Naive thymus-derived CD4-positive, alpha-beta T cell (primary cell): Measurements from ENCODE around the gene MFSD6. TPM values are rescaled to one million over a fixed set of nuclear protein-coding genes. Genes with fewer than 3 reads are reported as not detected.
"Not testable (repeated sequence)": the region's sequence is repeated elsewhere in the genome, so short reads cannot be mapped to it uniquely, and the experiment has no call there.

Source experiments
- ATAC-seq: fragments of 150-1000 bp; cut with Tn5 transposase; 2 replicates; pipeline ENCODE4 v1.10.0; 2021; ENCODE audit warnings: mild to moderate bottlenecking, moderate library complexity
- CTCF ChIA-PET: fragments of 350-600 bp; sonication (Branson Sonifier 250); formaldehyde crosslinking; loops from one replicate; lab custom pipeline; 2021; ENCODE audit warnings: antibody characterized with exemption; lab: Charles Lee
- POLR2A ChIA-PET: fragments of 350-600 bp; sonication (Branson Sonifier 250); formaldehyde crosslinking; loops from one replicate; lab custom pipeline; 2021; ENCODE audit warnings: antibody characterized with exemption, inconsistent platforms; lab: Charles Lee
- DNase-seq, 9 donors: peaks; one replicate each; pipeline versions ENCODE4 v3.0.0 to v3.0.0-alpha.2; 2020 to 2022; ENCODE audit warnings: mixed read lengths in 1 of 9
- H3K27ac ChIP-seq: one replicate; pipeline ENCODE4 v1.7.0; 2013; ENCODE audit warnings: mild to moderate bottlenecking, low read depth, low read length, moderate library complexity
- H3K27me3 ChIP-seq, 2 donors: one replicate each; pipeline ENCODE4 v1.7.0; 2013; ENCODE audit warnings: low read length in 2 of 2, mild to moderate bottlenecking in 2 of 2, moderate library complexity in 2 of 2; ENCODE audit not compliant: control insufficient read depth in 2 of 2, insufficient read depth in 2 of 2
- H3K36me3 ChIP-seq, 3 experiments: 1 replicate in 2 of 3; 2 replicates in 1 of 3; pipeline ENCODE4 v1.7.0; 2013; ENCODE audit warnings: low read length in 3 of 3, mild to moderate bottlenecking in 3 of 3, moderate library complexity in 1 of 3; ENCODE audit not compliant: insufficient read depth in 3 of 3, control insufficient read depth in 2 of 3
- H3K4me1 ChIP-seq, 2 donors: one replicate each; pipeline ENCODE4 v1.7.0; 2013; ENCODE audit warnings: low read length in 2 of 2, mild to moderate bottlenecking in 2 of 2, moderate library complexity in 1 of 2; ENCODE audit not compliant: control insufficient read depth in 2 of 2, insufficient read depth in 2 of 2
- H3K4me3 ChIP-seq: 2 replicates; pipeline ENCODE4 v1.7.0; 2013; ENCODE audit warnings: mild to moderate bottlenecking, low read length
- H3K9me3 ChIP-seq, 3 experiments: 1 replicate in 2 of 3; 2 replicates in 1 of 3; pipeline ENCODE4 v1.7.0; 2013; ENCODE audit warnings: low read length in 3 of 3; ENCODE audit not compliant: control insufficient read depth in 2 of 3
- H3K27ac Mint-ChIP-seq, 9 donors: one replicate each; pipeline ENCODE4 v1.8.0; 2020 to 2022; ENCODE audit warnings: mixed read lengths in 9 of 9, mild to moderate bottlenecking in 8 of 9, moderate library complexity in 5 of 9, inconsistent platforms in 2 of 9
- H3K27me3 Mint-ChIP-seq, 5 donors: one replicate each; pipeline ENCODE4 v1.8.0; 2021 to 2022; ENCODE audit warnings: mixed read lengths in 5 of 5, mild to moderate bottlenecking in 1 of 5
- H3K36me3 Mint-ChIP-seq, 5 donors: one replicate each; pipeline ENCODE4 v1.8.0; 2020 to 2022; ENCODE audit warnings: mixed read lengths in 5 of 5, mild to moderate bottlenecking in 3 of 5, inconsistent platforms in 1 of 5
- H3K4me1 Mint-ChIP-seq, 7 donors: one replicate each; pipeline ENCODE4 v1.8.0; 2020 to 2022; ENCODE audit warnings: mixed read lengths in 7 of 7, mild to moderate bottlenecking in 3 of 7, inconsistent platforms in 1 of 7
- H3K4me3 Mint-ChIP-seq, 10 donors: one replicate each; pipeline ENCODE4 v1.8.0; 2020 to 2022; ENCODE audit warnings: mild to moderate bottlenecking in 10 of 10, mixed read lengths in 10 of 10, moderate library complexity in 6 of 10, inconsistent platforms in 2 of 10
- H3K9me3 Mint-ChIP-seq, 11 donors: one replicate each; pipeline ENCODE4 v1.8.0; 2020 to 2022; ENCODE audit warnings: mixed read lengths in 11 of 11, mild to moderate bottlenecking in 4 of 11, inconsistent platforms in 1 of 11, moderate library complexity in 1 of 11
- intact Hi-C, 2 donors: fragments of 100-400 bp; cut with micrococcal nuclease; formaldehyde crosslinking; loops; one replicate each; pipeline ENCODE4 v1.15.1; 2023
- polyA plus RNA-seq, 2 donors: library from polyadenylated mRNA; unstranded; fragments of 300-500 nt; fragmentation: Illumina TruSeq; gene quantifications; one replicate each; pipeline ENCODE4 v1.2.3, GENCODE V29; 2021
- total RNA-seq, 6 experiments: library from RNA in 5 of 6; stranded (reverse) in 5 of 6; gene quantifications; 1 replicate in 5 of 6; 2 replicates in 1 of 6; pipeline ENCODE4 v1.2.3 and lab custom pipeline; 2021 to 2026

The MFSD6 gene
- total and polyA plus RNA-seq, 7 experiments from 2014 or later, result 16.5 to 49.3 (median 38.8) TPM

DNA sequence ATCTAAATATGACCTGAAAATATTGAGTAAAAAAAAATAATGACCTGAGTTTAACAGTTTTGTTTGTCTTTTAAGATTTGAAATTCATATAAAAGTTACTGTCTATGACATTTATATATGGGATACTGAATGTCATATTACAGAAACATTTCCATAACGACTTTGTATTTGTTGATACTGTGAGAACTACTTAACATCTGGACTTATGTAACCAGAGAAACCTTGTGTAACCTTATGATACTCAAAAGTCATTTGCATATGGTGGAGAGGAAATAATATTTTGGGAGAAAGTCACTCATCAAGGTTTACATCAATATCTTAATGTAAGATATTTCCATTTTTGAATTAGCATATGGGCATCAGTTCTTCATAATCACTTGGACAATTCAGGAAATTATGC is 12.6 kb downstream of the MFSD6 start:
- POLR2A ChIA-PET, result no interaction called here
- Mint-ChIP-seq H3K27me3 (no peaks in the 10 kb centered on the region), H3K4me3 (no peak overlapping the region), H3K9me3 (peaks cover 0 to 3% (median 0%) of the 10 kb centered on the region in 11 donors), H3K27ac (peak overlapping the region in 2 of 9 donors; percentile 17 to 45), H3K4me1 (peaks cover 44 to 96% (median 93%) of the 10 kb centered on the region in 7 donors), H3K36me3 (peaks cover 3 to 47% (median 36%) of the 10 kb centered on the region in 5 donors)
- no peak for DNase-seq
- H3K9me3 ChIP-seq, result no peaks in the 10 kb centered on the region
- intact Hi-C loops, result no loop called here
- CTCF ChIA-PET, result no interaction called here
- H3K36me3 ChIP-seq, result no peaks in the 10 kb centered on the region
- H3K4me3 ChIP-seq, result no peak overlapping the region
- peaks cover 18% of the 10 kb centered on the region in 2 donors for H3K4me1 ChIP-seq
- no peak overlapping the region for H3K27ac ChIP-seq
- ATAC-seq, result no peak
- no peaks in the 10 kb centered on the region for H3K27me3 ChIP-seq

DNA sequence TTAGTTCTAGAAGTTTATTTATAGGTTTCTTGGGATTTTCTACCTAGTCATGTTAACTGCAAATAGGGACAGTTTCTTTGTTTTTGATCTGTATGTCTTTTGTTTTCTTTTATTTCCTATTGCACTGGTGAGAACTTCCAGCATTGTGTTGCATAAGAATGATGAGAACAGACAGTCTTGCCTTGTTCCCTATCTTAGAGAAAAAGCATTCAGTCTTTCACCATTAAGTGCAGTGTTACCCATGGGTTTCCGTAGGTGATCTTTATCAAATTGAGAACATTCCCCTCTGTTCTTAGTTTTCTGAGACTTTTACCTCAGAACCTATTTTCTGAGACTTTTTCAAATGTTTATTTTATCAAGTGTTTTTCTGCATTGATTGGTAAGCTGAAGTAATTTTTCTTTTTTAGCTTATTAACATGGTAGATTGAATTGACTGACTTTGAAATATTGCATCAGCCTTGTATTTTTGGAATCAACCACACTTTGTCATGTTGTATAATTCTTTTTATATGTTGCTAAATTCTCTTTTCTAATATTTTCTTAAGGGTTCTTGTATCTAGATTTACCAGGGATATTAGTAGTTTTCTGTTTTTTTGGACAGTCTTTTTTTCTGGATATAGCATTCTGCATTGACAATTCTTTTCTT is 17.2 kb downstream of the MFSD6 start:
- ChIA-PET CTCF (no interaction called here), POLR2A (interaction anchor here (0.7 to 1.7 kb wide), 4 partner anchors 10 to 43 kb away, joined by 3 to 7 read pairs (median 3); no protein-coding TSS in a partner anchor)
- H3K27ac Mint-ChIP-seq, result peak overlapping the region in 3 of 9 donors; percentile 2 to 77 (median 15)
- DNase-seq (no peak), ATAC-seq (peak; percentile 58)
- Histone ChIP-seq H3K4me1 (peaks cover 5 to 7% of the 10 kb centered on the region in 2 donors), H3K27ac (no peak overlapping the region), H3K9me3 (no peaks in the 10 kb centered on the region), H3K36me3 (peaks cover 0 to 10% (median 0%) of the 10 kb centered on the region in 3 experiments), H3K27me3 (no peaks in the 10 kb centered on the region), H3K4me3 (no peak overlapping the region)
- peaks cover 3 to 61% (median 46%) of the 10 kb centered on the region in 5 donors for H3K36me3 Mint-ChIP-seq
- H3K4me3 Mint-ChIP-seq, result peak overlapping the region in 6 of 10 donors; percentile 3 to 57 (median 24)
- H3K9me3 Mint-ChIP-seq, result peaks cover 0 to 10% (median 0%) of the 10 kb centered on the region in 11 donors
- H3K4me1 Mint-ChIP-seq, result peaks cover 38 to 80% (median 76%) of the 10 kb centered on the region in 7 donors
- no peaks in the 10 kb centered on the region for H3K27me3 Mint-ChIP-seq
- intact Hi-C loops, result loop anchor here in 1 of 2 donors (1.0 kb wide), 2 partner anchors 10 kb away; no protein-coding TSS in a partner anchor

DNA sequence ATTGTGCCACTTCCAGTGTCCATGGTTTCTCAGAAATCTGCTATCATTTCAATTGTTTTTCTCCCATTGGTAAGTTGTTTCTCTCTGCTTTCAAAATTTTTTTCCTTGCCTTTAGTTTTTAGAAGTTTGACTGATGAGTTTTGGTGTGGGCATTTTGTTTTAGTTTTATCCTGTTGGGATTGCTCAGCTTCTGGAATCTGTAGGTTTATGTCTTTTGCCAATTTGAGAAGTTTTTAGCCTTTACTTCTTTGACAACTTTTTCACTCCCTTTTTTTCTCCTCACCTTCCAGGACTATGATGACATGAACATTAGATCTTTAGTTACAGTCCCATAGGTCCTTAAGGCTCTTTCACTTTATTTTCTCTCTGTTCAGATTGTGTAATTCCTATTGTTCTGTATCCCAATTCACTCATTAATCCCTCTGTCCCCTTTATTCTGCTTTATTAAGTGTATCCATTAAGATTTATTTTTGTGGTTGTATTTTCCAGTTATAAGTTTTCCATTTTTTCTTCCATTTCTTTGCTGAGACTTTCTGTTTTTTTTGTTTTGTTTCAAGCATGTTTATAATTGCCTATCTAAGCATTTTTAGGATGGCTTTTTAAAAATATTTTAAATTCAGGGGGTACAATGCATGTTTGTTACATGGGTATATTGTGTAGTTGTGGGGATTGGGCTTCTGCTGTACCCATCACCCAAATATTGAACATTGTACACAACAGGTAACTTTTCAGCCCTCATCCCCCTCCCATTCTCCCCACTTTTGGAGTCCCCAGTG is 17.9 kb downstream of the MFSD6 start:
- Mint-ChIP-seq H3K27ac (peak overlapping the region in 5 of 9 donors; percentile 2 to 77 (median 37)), H3K27me3 (no peaks in the 10 kb centered on the region), H3K36me3 (peaks cover 3 to 59% (median 43%) of the 10 kb centered on the region in 5 donors), H3K4me1 (peaks cover 31 to 72% (median 69%) of the 10 kb centered on the region in 7 donors), H3K9me3 (peaks cover 0 to 10% (median 0%) of the 10 kb centered on the region in 11 donors), H3K4me3 (peak overlapping the region in 8 of 10 donors; percentile 7 to 57 (median 24))
- no peak overlapping the region for H3K4me3 ChIP-seq
- H3K36me3 ChIP-seq, result peaks cover 0 to 10% (median 0%) of the 10 kb centered on the region in 3 experiments
- no peak overlapping the region for H3K27ac ChIP-seq
- intact Hi-C loops, result loop anchor here in 1 of 2 donors (1.0 kb wide), 2 partner anchors 9 to 11 kb away; no protein-coding TSS in a partner anchor
- CTCF ChIA-PET, result no interaction called here
- no peak for DNase-seq
- no peaks in the 10 kb centered on the region for H3K9me3 ChIP-seq
- POLR2A ChIA-PET, result interaction anchor here (0.7 to 1.7 kb wide), 3 partner anchors 11 to 42 kb away, joined by 3 read pairs; no protein-coding TSS in a partner anchor
- no peaks in the 10 kb centered on the region for H3K27me3 ChIP-seq
- peaks cover 5 to 7% of the 10 kb centered on the region in 2 donors for H3K4me1 ChIP-seq
- no peak for ATAC-seq

DNA sequence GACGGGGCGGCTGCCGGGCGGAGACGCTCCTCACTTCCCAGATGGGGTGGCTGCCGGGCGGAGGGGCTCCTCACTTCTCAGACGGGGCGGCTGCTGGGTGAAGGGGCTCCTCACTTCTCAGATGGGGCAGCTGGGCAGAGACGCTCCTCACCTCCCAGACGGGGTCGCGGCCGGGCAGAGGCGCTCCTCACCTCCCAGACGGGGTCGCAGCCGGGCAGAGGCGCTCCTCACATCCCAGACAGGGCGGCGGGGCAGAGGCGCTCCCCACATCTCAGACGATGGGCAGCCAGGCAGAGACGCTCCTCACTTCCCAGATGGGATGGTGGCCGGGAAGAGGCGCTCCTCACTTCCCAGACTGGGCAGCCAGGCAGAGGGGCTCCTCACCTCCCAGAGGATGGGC is 22.7 kb downstream of the MFSD6 start:
- intact Hi-C loops, ATAC-seq, DNase-seq, H3K9me3 Mint-ChIP-seq, H3K27ac ChIP-seq, H3K9me3 ChIP-seq, CTCF ChIA-PET, H3K4me3 ChIP-seq, H3K27me3 Mint-ChIP-seq, H3K27ac Mint-ChIP-seq, H3K27me3 ChIP-seq, H3K4me3 Mint-ChIP-seq, POLR2A ChIA-PET: not testable (repeated sequence)
- Histone ChIP-seq H3K36me3 (peaks cover 0 to 14% (median 1%) of the 10 kb centered on the region in 3 experiments), H3K4me1 (peaks cover 5 to 28% of the 10 kb centered on the region in 2 donors)
- peaks cover 0 to 54% (median 42%) of the 10 kb centered on the region in 5 donors for H3K36me3 Mint-ChIP-seq
- H3K4me1 Mint-ChIP-seq, result peaks cover 39 to 71% (median 62%) of the 10 kb centered on the region in 7 donors

DNA sequence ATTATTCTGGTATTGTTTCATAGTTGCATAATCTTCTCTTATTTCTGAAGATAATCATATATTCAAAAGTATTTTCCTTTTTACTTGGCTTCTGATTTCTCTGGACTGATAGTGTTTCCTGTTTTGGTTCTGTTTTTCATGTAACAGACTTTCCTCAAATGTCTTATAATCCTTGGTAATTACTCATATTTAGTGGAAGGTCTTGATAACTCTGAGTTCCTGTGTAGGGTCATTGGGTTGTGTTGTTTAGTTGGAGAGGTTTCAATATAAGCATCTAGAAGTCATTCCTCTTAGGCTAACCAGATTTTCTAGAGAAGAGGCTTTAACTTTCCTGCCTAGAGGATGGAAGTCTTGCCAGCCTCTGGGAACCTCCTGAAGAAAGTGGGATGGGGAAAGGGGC is 23.8 kb downstream of the MFSD6 start:
- Mint-ChIP-seq H3K4me1 (peaks cover 38 to 71% (median 63%) of the 10 kb centered on the region in 7 donors), H3K9me3 (peaks cover 0 to 10% (median 0%) of the 10 kb centered on the region in 11 donors), H3K36me3 (peaks cover 6 to 54% (median 43%) of the 10 kb centered on the region in 5 donors), H3K4me3 (peak overlapping the region in 5 of 10 donors; percentile 9 to 56 (median 15)), H3K27me3 (no peaks in the 10 kb centered on the region), H3K27ac (peak overlapping the region in 6 of 9 donors; percentile 1 to 42 (median 38))
- Histone ChIP-seq H3K9me3 (no peaks in the 10 kb centered on the region), H3K27me3 (no peaks in the 10 kb centered on the region), H3K36me3 (peaks cover 4 to 20% (median 9%) of the 10 kb centered on the region in 3 experiments), H3K4me3 (no peak overlapping the region), H3K27ac (no peak overlapping the region), H3K4me1 (peaks cover 5 to 28% of the 10 kb centered on the region in 2 donors)
- intact Hi-C loops, result loop anchor here in 1 of 2 donors (2.0 kb wide), 1 partner anchor 15 kb away; no protein-coding TSS in a partner anchor
- POLR2A ChIA-PET, result no interaction called here
- no peak for ATAC-seq
- CTCF ChIA-PET, result no interaction called here
- DNase-seq, result no peak

DNA sequence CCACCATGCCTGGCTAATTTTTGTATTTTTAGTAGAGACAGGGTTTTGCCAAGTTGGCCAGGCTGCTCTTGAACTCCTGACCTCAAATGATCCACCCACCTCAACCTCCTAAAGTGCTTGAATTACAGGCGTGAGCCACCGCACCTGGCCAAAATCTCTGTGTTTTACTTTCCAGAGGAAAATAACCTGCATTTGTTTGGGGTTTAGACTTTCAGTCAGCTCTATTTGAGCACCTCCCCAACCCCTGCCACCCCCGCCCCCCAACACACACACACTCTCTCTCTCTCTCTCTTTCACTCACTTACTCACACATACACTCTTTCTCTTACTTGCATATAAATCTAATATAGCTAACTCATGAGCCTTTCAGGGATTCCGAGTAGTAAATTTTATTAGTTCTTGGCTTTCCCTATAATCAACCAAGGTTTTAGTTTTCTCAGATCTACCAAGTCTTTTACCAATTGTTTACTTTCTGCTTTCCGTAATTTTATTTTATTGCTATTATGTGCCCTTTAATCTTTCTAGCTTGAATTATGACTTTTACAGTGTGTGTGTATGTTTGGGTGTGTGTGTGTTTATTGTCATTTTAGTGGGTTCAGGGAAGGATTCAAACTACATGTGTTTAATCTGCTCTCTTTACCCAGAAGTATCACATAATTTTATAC is 24.5 kb downstream of the MFSD6 start:
- H3K27ac ChIP-seq, result no peak overlapping the region
- POLR2A ChIA-PET, result interaction anchor here (1.3 kb wide), 1 partner anchor 22 kb away, joined by 6 read pairs; no protein-coding TSS in a partner anchor
- DNase-seq, result no peak
- peaks cover 0 to 6% (median 0%) of the 10 kb centered on the region in 11 donors for H3K9me3 Mint-ChIP-seq
- intact Hi-C loops, result loop anchor here (1.0 to 2.0 kb wide), 2 partner anchors 10 to 16 kb away; no protein-coding TSS in a partner anchor
- peaks cover 5 to 28% of the 10 kb centered on the region in 2 donors for H3K4me1 ChIP-seq
- no peak for ATAC-seq
- CTCF ChIA-PET, result interaction anchor here (0.7 to 0.8 kb wide), 2 partner anchors 17 to 247 kb away, joined by 3 to 4 read pairs; no protein-coding TSS in a partner anchor
- H3K27me3 Mint-ChIP-seq, result no peaks in the 10 kb centered on the region
- H3K9me3 ChIP-seq, result no peaks in the 10 kb centered on the region
- H3K4me3 ChIP-seq, result no peak overlapping the region
- peak overlapping the region in 7 of 9 donors; percentile 21 to 89 (median 45) for H3K27ac Mint-ChIP-seq
- H3K4me1 Mint-ChIP-seq, result peaks cover 41 to 74% (median 66%) of the 10 kb centered on the region in 7 donors
- H3K27me3 ChIP-seq, result no peaks in the 10 kb centered on the region
- H3K4me3 Mint-ChIP-seq, result peak overlapping the region in 7 of 10 donors; percentile 1 to 67 (median 10)
- peaks cover 5 to 22% (median 9%) of the 10 kb centered on the region in 3 experiments for H3K36me3 ChIP-seq
- peaks cover 6 to 55% (median 46%) of the 10 kb centered on the region in 5 donors for H3K36me3 Mint-ChIP-seq
